Neutrophil (primary cell): Measurements from ENCODE around the gene CNTNAP2.

Source experiments
- H3K27ac ChIP-seq: fragments of 200-600 bp; sonication (generic); 2 replicates; pipeline ENCODE4 v1.5.1; 2016; ENCODE audit warnings: mild to moderate bottlenecking, moderate library complexity
- H3K27me3 ChIP-seq: fragments of 200-600 bp; sonication (generic); 2 replicates; pipeline ENCODE4 v1.6.0; 2016; ENCODE audit warnings: mild to moderate bottlenecking
- H3K36me3 ChIP-seq: fragments of 200-600 bp; sonication (generic); 2 replicates; pipeline ENCODE4 v1.5.1; 2017
- H3K4me1 ChIP-seq, 2 experiments: fragments of 200-600 bp in 1 of 2; sonication (generic) in 1 of 2; 1 replicate in 1 of 2; 2 replicates in 1 of 2; pipeline versions ENCODE4 v1.5.1 to v1.6.1; 2013 to 2016; ENCODE audit warnings: low read depth in 1 of 2, low read length in 1 of 2, mild to moderate bottlenecking in 1 of 2, moderate library complexity in 1 of 2; ENCODE audit not compliant: control insufficient read depth in 1 of 2, insufficient read depth in 1 of 2
- H3K4me3 ChIP-seq, 2 experiments: fragments of 200-600 bp in 1 of 2; sonication (generic) in 1 of 2; 1 replicate in 1 of 2; 2 replicates in 1 of 2; pipeline ENCODE4 v1.5.1; 2013 to 2016; ENCODE audit warnings: low read depth in 1 of 2, low read length in 1 of 2, mild to moderate bottlenecking in 1 of 2, moderate library complexity in 1 of 2
- H3K9me3 ChIP-seq: fragments of 200-600 bp; sonication (generic); 2 replicates; pipeline ENCODE4 v1.5.1; 2016
- CTCF ChIP-seq: fragments of 200-600 bp; sonication (generic); IDR thresholded peaks from 2 replicates; pipeline ENCODE4 v1.5.1; 2016; ENCODE audit warnings: antibody characterized with exemption

Gene CNTNAP2

GRCh38 chr7:147240468-147240867, 1123.9 kb downstream of the CNTNAP2 start:
- Histone ChIP-seq H3K4me3 (no peak overlapping the region), H3K9me3 (no peaks in the 10 kb centered on the region), H3K27ac (no peak overlapping the region), H3K27me3 (no peaks in the 10 kb centered on the region), H3K4me1 (no peaks in the 10 kb centered on the region), H3K36me3 (no peaks in the 10 kb centered on the region)
- no peak for TF ChIP-seq CTCF

GRCh38 chr7:147245274-147245673, 1128.7 kb downstream of the CNTNAP2 start:
- H3K27ac ChIP-seq = no peak overlapping the region
- no peaks in the 10 kb centered on the region for H3K9me3 ChIP-seq
- no peak overlapping the region for H3K4me3 ChIP-seq
- no peaks in the 10 kb centered on the region for H3K36me3 ChIP-seq
- no peak for TF ChIP-seq CTCF
- H3K27me3 ChIP-seq = no peaks in the 10 kb centered on the region
- no peaks in the 10 kb centered on the region for H3K4me1 ChIP-seq

GRCh38 chr7:147249956-147250355, 1133.4 kb downstream of the CNTNAP2 start:
- Histone ChIP-seq H3K4me3 (no peak overlapping the region), H3K27ac (no peak overlapping the region), H3K27me3 (no peaks in the 10 kb centered on the region), H3K4me1 (no peaks in the 10 kb centered on the region), H3K36me3 (no peaks in the 10 kb centered on the region), H3K9me3 (no peaks in the 10 kb centered on the region)
- TF ChIP-seq CTCF = no peak

GRCh38 chr7:147251751-147252325, 1135.2 kb downstream of the CNTNAP2 start:
- Histone ChIP-seq H3K36me3 (no peaks in the 10 kb centered on the region), H3K9me3 (no peaks in the 10 kb centered on the region), H3K27me3 (no peaks in the 10 kb centered on the region), H3K4me3 (no peak overlapping the region), H3K27ac (no peak overlapping the region), H3K4me1 (no peaks in the 10 kb centered on the region)
- TF ChIP-seq CTCF = no peak

- Histone ChIP-seq H3K9me3 (no peaks in the 10 kb centered on the region), H3K27ac (no peak overlapping the region), H3K4me3 (no peak overlapping the region), H3K27me3 (no peaks in the 10 kb centered on the region), H3K4me1 (no peaks in the 10 kb centered on the region), H3K36me3 (no peaks in the 10 kb centered on the region)
- TF ChIP-seq CTCF = no peak
Measured at GRCh38 chr7:147261693-147262092, 1145.1 kb downstream of the CNTNAP2 start.

GRCh38 chr7:147265528-147265927, 1148.9 kb downstream of the CNTNAP2 start:
- no peak for TF ChIP-seq CTCF
- H3K27me3 ChIP-seq = no peaks in the 10 kb centered on the region

More at GRCh38 chr7:147265528-147265927, 1148.9 kb downstream of the CNTNAP2 start:
- no peak overlapping the region for H3K4me3 ChIP-seq
- H3K4me1 ChIP-seq = no peaks in the 10 kb centered on the region
- H3K27ac ChIP-seq = no peak overlapping the region
- no peaks in the 10 kb centered on the region for H3K9me3 ChIP-seq
- no peaks in the 10 kb centered on the region for H3K36me3 ChIP-seq
